SU-DHL-6 (cell line): Measurements from ENCODE around the gene INVS.
"Not testable (repeated sequence)": the region's sequence is repeated elsewhere in the genome, so short reads cannot be mapped to it uniquely, and the experiment has no call there.

Source experiments
- CTCF ChIP-seq: fragments of 200-600 bp; sonication (generic); IDR thresholded peaks from one replicate; pipeline ENCODE4 v1.5.1; 2017; ENCODE audit warnings: antibody characterized with exemption, mild to moderate bottlenecking, low read length, moderate library complexity; ENCODE audit not compliant: insufficient read depth, poor library complexity, severe bottlenecking
- EZH2phosphoT487 ChIP-seq: fragments of 200-600 bp; sonication (generic), shearing (Covaris generic); conservative IDR thresholded peaks from 2 replicates; pipeline ENCODE4 v1.6.1; 2018; ENCODE audit warnings: mild to moderate bottlenecking, antibody characterized with exemption, low read length, moderate library complexity, mixed read lengths

- TF ChIP-seq CTCF, EZH2phosphoT487: not testable (repeated sequence)
Observed at GRCh38 chr9:100062683-100063082, 36.4 kb upstream of the INVS start.
